Islet of Langerhans (tissue), 1 donor: ENCODE data around the gene DLL4.

ENCODE experiments used
- FAIRE-seq: peaks from one replicate; lab custom pipeline; 2011; peaks lifted over from hg19 to GRCh38; lab: Jason Lieb, UNC

DLL4 gene

GRCh38 chr15:40928821-40929659 lies at the start of gene DLL4:
TSS of gene DLL4 (plus strand) at chr15:40929340. CDS start at chr15:40929669, 329 bp downstream.
- FAIRE-seq, result no peak

DNA sequence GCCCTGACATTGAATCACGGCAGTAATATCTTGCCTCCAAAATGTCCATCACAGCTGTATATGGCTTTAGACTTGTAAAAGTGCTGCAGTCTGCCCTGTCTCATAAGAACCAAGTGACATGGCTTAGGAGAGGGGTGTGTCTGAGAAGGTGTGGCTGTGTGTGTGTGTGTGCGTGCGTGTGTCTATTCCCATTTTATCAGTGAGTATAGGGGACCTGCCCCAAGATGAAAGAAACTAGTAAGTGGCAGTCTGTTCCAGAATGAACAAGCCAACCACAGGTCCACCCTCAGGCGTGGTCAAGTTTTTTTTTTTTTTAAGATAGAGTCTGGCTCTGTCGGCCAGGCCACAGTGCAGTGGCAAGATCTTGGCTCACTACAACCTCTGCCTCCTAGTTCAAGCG lies 49.5 kb upstream of the DLL4 start:
- FAIRE-seq, result no peak

DNA sequence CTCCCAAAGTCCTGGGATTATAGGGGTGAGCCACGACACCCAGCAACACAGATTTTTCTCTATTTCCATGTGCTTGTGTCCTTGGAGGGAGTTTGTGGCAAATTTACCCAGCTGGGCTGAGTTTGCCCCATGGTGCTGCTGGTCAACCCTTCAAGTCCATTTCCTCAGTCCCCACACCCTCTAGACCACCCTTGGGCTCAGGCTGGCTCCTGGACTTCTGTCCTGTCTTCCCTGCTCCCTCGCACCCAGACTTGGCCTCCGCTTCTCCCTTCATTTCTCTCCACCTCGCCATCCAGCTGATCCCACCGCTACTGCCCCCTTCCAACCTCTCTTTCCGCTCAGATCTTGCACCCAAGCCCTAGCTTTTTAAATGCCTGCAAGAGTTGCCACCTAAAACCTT lies 47.8 kb upstream of the DLL4 start:
- no peak for FAIRE-seq

GRCh38 chr15:40886586-40886985 lies 42.6 kb upstream of the DLL4 start:
- no peak for FAIRE-seq

DNA sequence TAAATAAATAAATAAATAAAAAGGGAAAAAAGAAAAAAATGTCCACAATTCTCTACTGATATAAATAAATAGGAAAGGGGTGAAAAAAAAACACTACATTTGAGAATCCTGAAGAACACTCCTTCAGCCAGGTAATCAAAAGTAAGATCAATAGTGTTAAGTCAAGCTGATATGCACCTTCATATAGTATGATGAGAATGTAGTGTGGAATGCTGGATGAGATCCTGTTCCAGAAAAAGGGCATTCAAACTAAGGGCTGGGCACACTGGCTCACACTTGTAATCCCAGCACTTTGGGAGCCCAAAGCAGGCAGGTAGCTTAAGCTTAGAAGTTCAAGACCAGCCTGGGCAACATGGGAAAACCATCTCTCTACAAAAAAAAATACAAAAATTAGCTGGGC lies 40.0 kb upstream of the DLL4 start:
- no peak for FAIRE-seq

GRCh38 chr15:40891138-40891537 lies 38.0 kb upstream of the DLL4 start:
- no peak for FAIRE-seq

GRCh38 chr15:40891810-40892446 lies 37.2 kb upstream of the DLL4 start:
- no peak for FAIRE-seq

DNA sequence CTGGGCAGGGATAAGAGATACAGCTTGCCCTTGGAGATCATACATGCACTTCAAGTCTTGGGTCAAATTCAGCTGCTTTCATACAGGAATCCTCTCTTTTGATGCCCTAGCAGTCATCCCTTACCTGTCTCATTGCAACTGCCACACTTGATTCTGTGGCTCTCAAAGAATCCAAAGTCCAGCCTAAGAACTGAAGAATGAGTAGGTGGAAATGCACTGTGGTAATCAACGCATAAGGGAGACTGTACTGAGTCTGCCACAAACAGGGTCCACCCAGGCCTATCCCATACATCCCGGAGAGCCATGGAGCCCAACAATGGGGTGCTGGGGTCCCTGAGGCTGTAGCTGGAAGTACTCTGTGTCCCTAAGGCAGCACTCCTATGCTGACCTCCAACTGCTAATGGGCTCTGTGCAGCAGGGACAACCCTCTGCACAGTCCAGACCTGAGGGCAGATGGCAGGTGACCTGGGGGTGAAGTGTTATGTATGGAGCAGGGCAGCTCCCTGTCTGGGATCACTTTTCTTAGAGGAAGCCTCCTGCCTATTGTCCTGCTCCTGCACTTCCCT lies 36.6 kb upstream of the DLL4 start:
- no peak for FAIRE-seq

GRCh38 chr15:40893019-40893670 lies 36.0 kb upstream of the DLL4 start:
- no peak for FAIRE-seq

DNA sequence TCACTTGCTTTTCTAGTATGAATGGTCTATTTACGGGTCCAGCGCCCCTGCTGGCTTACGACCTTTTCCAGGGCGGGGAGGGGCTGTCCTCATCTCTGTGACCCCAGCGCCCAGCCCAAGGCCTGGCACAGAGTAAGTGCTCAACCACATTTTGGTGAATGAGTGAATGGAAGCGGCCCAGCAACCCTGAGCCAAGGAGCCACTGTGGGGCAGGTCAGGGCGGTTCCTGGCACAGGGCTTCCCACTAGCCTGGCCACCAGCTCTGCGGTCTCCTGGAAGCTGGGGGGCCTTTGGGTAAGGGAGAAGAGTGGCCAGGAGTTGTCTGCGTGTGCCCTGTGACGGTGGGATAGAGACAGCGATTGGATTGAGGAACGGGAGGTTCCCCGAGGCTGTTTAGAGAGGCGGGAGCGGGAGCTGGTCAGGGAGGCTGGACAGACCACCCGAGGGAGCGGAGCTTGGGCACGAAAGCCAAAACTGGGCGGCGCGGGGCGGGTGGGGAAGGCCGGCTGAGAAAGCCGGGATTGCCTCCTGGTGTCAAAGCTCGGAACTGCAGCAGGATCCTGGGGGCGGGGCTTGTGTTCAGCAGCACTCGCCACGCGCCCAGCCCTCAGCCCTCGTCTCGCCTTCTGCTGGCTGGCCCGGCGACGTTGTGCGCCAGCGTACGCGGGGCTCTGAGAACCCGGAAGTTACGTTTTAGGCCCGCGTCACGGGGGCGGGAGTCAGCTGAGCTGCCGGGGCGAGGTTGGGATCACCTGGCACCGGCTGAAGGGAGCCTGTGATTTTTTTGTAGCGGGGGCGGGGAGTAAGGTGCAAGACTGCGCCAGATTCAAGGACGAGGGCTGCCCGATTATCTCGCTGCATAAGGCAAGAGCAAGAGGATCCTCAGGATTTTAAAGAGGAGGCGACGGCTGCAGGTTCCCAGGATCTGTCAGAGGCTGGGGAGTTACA lies 35.1 kb upstream of the DLL4 start, which contains the start of gene VPS18:
VPS18 (plus strand) TSS at position 718 of the 948 bp plus-strand sequence. CDS start 319 bp downstream, outside the sequence.
- no peak for FAIRE-seq

GRCh38 chr15:40894681-40895448 lies 34.3 kb upstream of the DLL4 start:
- no peak for FAIRE-seq

GRCh38 chr15:40899536-40900207 lies 29.5 kb upstream of the DLL4 start:
- FAIRE-seq, result no peak

- no peak for FAIRE-seq
Measured at GRCh38 chr15:40900256-40901052, 28.7 kb upstream of the DLL4 start.

- FAIRE-seq, result no peak
Measured at GRCh38 chr15:40901053-40901443, 28.1 kb upstream of the DLL4 start.

- no peak for FAIRE-seq
Measured at GRCh38 chr15:40902605-40903561, 26.3 kb upstream of the DLL4 start.

- FAIRE-seq, result no peak
Measured at GRCh38 chr15:40904552-40905201, 24.5 kb upstream of the DLL4 start.

- FAIRE-seq, result no peak
Measured at GRCh38 chr15:40906091-40906990, 22.8 kb upstream of the DLL4 start.
